ENCODE data around the gene RXRG.

Gene RXRG

DNA sequence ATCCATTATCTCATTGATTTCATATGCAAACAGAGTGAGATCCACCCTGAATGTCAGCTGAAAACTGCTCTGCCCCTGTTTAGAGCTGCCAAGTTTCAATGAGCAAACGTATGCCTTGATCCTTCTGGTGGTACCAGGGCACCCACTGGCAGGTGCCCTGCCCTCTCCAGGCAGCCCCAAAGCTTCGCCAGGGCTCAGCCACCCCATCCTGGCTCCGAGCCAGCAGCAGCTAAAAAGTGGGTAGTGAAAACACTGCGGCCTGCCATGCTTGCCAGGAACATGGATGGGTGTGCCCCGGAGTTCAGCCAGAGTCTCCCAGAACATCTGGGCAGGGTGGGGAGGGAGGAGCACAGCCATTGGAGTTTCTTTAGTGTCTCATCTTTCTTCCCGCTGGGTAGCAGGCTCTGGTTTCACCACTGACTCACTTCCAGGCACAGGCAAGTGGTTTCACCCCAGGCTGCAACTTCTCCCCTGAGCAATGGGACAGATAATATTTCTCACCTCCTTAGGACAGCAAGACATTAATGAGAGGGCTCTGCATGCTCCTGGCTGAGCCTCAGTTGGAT, 80.3 kb downstream of the RXRG start:
- no peak for DNase-seq

DNA sequence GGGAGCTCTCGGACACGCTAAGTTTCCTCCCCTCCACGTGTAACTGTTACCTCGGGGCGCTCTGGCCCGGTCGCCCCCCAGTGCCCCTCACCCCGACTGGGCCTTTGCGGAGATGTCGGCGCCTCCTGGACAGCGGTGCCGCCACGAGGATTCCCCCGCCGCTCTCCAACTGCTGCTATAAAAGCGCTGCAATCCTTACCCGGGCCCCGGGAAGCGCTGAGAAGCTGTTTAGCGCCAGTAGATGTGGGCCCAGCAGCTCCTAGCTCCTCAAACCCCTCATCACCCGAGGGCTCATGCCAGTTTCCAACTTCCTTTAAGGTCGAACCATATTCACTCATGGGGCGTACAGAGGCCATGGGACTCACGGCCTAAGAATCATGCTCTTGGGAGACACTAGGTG, 88.0 kb downstream of the RXRG start:
- no peak for DNase-seq

DNA sequence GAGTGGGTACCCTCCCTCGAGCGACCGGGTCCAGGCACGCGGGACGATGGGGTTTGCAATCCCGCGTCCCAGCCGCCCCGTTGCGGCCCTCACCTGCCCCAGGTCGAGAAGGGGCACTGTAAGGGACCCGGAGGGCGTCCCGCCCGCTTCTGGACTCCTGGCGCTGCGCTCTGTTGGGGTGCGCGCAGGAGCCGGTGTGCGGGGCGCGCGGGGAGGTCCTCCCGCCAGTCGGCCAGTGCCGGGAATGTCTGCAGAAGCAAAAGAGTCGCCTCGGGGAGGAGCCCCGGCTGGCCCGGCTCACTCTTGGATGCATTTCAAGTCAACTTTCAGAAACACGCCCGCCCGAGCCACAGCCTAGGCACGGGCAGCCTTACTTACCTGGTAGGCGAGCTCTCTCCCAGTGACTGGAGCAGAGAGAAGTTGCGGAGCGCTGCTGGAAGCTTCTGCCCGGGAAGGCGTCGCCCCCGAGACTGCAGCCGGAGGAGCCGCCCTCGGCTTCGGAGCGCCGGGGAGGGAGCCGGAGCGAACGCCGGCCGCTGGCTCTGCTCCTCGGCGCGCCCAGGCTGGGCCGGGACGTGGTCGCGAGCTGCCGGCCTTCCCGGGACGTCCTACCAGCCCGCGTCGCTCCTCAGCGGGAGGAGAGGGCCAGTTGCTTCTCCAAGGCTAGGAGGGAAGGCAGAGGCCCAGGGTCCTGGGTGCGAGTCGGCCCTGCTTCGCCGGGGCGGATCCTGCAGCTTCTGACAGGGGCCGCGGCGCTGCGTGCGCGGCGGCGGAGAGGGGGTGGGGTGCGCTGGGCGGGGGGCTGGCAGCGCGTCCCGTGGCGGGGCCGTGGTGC, 88.7 kb downstream of the RXRG start, which contains the start of gene LMX1A:
Gene LMX1A (minus strand): TSS at position 739 of the 835 bp plus-strand sequence. CDS start 1,156 bp downstream, outside the sequence.
- no peak for DNase-seq

DNA sequence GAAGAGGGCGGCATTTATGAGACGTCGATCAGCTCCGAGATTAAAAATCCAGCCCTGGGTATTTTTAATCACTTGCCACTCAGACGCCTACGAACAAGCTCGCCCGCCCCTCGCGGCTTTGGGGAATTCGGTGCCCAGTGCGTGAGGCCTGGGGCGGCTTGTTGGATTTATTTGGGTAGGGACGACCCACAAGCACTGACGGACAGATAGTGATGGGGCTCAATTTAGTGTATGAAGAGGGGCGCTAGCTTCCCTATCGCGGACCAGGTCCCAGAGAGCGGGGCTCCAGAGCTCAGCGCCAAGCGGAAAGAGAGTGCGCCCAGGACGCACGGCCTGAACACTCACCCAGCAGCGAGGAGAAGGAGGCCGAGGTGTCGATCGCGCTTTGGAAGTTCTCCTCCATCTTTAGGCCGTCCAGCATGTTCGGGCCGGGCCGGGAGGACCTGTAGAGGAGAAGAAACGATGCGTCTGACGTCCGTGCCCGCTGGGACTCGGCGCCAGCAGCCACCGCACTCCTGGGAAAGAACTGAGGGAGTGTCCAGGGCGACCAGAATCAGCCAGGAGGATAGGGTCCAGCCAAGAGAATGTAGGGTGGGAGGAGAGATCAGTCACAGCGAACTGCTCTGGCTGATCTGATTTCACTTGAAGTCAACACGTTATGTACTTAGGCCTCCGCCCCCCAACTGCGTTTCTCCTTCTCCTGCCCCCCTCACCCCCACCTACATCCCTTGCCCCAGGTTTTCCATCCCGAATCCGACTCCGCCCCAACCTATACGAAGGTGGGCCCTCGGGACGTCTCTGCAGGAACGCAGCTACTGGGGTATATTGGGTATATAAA, 89.6 kb downstream of the RXRG start:
- no peak for DNase-seq

DNA sequence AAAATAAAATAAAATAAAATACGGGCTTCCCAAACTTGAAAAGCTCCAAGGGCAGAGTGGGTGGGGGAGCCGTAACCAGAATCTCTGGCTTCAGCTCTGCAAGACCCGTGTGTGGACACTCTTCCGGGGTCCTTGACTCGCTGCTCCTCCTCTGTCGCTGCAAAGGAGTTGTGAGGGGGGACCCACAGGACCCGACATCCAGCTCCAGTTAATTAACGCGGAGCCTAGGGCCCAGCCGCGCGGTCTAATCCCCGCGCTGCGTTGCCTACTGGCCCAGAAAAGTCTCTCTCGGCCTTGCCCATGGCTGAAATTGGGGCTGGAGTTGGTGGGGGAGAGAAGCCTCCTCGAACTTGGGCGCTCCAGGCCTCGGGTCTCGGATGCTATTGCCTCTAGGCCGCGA, 90.2 kb downstream of the RXRG start:
- DNase-seq: no peak

DNA sequence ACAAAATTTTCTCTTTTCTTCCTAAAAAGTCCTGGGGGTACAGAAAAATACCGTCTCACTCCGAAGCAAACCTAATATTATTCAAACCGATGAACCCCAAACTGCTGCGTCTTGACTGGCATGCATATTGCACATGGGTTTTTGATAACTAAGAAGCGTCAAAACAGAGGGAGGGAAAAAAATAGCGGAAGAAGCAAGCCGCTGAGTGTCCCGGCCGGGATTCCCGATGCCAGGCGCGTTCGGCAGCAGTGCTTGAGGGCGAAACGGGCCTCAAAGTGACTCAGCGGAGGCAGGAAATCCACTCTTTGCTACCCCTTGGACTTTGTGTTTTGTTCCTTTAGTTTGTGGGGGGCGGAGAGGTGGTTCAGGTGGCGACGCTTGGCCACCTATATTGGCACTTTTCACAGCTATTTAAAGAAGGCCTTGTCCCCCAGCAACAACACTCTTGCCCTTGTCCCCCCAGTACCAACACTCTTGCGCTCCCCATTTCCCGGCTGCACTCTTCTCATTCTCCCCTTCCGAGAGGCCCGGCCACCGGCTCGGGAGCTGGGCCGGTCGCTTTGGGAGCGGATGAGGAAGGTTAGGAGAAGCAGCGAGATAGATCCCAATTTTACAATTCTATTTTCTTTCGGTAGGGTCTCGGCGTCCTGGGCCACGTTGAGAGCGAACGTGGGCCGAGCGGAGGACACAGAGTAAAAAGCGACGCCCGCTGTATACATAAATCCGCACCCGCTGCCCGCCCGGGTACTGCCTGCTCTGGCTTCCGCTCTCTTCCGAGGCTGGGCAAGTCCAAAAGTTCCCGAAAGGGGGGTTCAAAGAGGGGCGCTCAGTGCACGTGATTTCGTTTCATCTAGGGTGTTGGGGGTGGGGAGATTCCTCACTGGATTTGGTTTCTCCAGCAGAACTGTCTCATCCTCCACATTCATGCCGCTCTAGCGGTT, 90.9 kb downstream of the RXRG start:
- no peak for DNase-seq

DNA sequence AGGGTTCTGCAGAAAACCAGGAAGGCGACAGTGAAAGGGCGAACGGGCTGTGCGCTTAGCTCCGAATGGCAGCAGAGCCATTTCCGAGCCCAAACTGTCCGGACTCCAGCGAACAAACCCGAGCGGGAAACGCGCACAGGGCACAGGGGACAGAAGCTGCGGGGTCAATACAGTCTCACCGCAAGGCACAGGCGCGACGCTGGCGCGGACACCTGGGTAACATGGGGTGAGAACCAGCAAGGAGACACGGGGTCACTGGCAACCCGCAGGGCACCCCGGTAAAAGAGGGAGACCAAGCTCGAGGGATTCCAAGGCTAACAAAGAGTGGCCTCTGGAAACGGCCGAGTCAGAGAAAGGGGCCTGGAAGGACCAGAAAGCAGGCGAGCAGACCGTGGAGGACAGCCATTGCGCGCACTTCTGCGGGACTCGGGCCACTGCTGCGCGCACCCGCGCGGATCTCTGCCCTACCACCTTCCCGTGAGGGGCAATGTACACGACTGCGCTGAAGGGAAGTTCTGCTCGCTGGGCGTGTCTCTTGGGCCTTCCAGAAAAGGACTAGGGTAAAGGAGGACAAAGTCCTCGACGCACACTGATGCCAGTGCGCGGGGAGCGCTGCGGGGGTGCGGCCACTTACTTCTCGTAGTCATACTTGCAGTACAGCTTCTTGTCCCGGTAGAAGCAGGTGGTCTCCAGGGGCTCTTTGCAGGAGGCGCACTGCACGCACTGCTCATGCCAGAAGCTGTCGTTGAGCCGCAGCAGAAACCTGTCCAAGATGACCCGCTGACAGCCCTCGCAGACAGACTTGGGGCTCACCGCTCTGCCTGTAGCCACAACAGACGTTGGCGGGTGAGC, 92.3 kb downstream of the RXRG start:
- no peak for DNase-seq

DNA sequence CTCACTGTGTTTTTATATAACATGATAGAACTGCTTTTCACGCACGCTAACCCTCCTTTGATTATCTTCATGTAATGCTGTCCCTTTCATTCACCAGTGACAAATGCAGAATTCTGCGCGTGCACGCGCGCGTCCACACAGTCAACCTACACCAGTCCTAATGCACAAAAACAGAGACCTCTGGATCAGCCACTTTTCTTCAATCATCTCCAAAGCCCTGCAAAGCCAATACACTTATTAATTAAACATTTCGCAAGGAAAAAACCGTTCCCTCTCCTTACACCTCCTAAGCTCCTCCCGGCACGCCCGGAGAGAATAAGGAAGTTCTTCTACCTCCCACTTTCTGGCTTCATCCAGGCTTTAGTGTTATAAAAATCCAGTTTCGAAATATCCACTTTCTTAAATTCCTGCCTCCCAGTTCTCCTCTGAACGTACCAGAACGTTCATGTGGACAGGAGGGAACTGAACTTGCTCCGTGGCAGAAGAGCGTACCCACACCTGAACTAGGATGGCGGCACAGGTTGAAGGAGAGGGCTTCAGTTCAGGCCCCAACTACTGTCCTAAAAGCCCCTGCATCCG, 93.0 kb downstream of the RXRG start:
- DNase-seq: no peak

Data from stimulated activated CD4-positive, alpha-beta T cell treated with anti-CD3 and anti-CD28 coated beads, Interleukin-4, amount 100 ng/mL, for 24 hours (primary cell).